HG02623 (cell line): ENCODE data around the gene ALDOC.
"Not testable (repeated sequence)": the region's sequence is repeated elsewhere in the genome, so short reads cannot be mapped to it uniquely, and the experiment has no call there.

ENCODE experiments used
- ATAC-seq: cut with Tn5 transposase; IDR thresholded peaks from one replicate; pipeline ENCODE4 v1.9.1; 2021; ENCODE audit warnings: moderate library complexity; ENCODE audit not compliant: unreplicated experiment

The ALDOC gene

DNA sequence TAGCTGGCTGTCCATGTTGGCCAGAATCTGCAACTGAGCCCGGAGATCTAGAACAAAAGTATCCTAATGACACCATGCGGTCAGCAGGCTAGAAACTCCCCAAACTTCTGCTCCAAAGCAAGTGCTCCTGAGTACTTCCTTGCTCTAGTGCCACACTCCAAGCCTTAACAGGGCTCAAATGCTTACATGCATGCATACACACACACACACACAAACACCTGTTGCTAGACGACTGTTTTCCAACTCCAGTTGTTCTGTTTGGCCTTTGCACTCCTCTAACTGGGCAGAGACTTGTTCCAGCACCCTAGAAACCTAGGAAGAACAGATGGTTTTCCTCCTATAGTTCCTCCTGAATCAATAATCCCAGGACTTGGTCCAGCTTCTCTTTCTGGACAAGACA is 7.7 kb upstream of the ALDOC start:
- no peak for ATAC-seq

DNA sequence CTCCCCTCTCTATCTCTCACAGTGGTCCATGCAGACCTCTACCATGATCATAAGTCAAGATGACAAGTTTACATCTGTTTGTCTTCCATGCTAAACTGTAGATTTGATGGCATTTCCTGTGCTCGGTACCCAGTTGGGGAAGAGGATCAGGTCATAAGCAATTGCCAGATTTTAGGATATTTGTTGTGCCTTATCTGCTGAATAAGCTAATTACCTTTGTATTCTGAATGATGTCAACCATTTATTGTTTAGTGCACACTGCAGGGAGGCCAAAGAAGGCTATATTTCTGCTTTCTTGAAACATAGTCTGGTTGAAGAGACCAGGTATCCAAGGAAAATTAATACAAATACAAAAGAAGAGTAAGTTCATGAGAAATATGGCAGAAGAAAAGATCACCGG is 5.8 kb upstream of the ALDOC start:
- ATAC-seq: no peak

DNA sequence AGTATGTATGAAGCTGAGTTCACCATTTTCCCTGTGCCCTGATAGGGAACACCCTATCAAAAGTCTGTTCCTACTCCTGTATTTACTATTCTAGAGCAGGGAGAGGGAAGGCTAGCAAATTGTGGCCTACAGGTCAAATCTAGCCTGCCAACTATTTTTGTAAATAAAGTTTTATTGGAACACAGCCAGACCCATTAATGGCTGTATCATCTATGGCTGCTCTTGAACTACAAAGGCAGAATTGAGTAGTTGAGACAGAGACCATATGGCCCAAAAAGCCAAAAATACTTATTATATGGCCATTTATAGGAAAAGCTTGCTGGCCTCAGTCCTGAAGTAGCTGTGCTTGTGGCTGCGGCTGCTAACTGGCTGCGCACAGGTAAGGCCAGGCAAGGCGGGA is 4.3 kb upstream of the ALDOC start:
- ATAC-seq: no peak

DNA sequence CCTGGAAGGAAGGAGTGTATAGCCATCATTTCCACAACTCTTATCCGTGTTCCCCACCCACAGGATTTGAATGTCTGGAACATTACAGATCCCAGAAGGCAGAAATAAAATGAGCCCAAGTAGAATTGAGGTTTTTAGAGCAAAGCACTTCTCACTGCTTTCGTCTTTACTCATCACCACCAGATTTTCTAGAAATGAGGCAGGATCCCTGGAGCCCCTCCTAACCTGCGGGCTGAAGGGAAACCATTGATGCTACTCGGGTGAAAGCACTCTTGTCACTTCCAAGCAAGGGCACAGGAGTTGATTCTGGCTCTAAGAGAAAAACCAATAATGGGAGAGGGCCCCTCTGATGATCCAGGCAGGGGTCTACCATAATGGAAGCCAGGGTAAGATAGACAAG is 2.8 kb upstream of the ALDOC start:
- no peak for ATAC-seq

DNA sequence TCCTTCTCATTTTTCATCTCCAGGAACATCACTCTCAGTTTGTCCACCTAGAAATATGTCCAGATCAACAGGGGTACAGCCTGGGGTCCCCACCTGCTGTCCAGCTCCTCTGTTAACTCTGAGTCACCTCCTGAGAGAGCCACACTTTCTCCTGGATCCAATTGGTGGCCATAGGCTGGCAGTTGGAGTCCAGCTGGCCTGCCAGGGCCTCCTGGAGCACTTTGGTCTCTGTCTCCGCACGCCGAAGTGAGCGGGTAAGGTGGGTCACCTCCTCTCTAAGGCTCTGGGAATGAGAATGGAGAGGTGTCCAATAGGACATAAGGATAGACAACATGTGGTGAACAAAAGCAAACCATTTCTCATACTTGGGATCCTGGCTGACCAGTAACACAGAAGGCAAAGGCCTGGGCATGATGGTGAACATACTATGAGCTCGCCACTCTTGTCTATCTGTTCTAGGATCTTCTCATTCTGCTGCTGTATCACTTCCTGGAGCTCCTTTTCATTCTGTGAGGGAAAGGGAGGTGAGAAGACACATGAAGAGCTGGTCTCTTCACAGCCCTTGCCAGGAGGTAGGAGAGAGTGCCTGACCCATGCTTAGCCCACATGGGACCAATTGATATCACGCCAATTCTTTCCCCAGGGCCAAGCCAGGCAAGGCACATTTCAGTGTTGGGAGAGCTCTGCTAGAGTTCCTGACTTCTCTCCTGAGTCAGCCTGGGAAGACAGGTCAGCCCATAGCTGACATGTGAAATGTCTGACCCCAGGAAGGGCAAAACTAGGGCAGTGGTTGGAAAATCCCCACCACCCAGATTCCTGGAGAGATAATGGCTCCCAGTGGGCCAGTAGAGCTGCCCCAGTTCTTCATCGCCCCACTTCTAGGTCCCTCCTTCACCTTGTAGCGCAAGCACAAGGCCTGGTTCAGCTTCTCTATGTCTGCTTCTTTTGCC is 1.8 kb upstream of the ALDOC start:
- ATAC-seq: no peak

DNA sequence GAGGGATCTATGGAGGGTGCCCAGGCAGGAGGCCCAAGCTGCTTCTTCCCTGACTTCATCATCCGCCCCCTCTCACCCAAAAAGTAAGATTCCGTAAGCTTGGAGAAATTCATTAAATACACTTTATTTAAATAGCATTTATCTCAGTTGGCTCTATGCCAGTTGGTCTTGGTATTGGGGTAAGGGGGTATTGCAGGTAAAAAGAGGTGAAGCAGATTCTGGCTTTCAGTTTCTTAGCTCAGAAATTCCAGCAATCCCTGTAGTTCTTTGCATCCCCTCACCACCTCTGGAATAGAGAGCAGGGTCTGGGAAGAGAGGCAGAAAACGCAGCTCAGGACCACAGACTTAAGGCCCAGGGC is 750 bp upstream of the ALDOC start:
- no peak for ATAC-seq

DNA sequence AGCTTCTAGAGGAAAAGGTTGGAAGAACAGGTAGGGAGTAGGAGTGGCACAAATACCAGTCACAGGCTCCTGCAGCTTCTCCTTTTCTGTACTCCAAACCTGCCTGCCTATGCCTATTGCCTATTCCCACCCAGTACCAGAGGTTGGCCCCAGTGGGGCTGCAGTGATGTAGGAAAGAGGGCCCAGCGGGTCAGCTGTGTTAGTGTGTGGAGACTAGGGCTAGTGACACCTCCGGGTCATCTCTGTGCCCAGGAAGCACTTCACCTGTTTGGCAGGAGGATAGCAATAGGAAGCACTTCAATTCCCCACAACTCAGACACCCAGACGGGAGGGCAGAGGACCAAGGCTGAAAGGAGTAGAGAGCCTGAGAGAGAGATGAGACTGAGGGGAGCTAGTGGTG is 679 bp downstream of the ALDOC start:
- ATAC-seq: not testable (repeated sequence)

DNA sequence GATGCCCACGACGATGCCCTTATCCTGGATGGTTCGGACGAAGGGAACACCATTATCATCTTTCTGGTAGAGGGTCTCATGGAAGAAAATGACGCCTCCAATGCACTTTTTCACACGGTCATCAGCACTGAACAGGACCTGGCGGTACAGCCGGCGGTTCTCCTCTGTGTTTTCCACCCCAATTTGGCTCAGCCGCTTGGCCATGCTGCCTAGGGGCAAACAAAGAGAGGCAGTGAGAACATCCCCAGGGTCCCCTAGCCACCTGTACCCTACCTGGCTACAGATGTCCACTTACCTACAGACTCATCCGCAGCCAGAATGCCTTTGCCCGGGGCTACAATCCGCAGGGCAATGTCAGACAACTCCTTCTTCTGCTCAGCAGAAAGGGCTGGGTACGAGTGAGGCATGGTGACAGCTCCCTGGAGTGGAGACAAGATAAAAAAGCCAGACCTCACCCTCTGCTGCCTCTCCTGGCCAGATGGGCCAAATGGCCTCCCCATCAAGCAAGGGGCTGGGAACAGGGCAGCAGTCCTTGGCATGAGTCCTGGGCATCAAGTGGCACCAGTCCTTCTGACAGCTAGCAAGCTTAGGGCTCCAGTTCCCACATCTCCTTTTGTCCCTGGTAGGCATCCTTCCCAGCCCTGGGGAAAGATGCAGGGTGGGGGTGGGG is 1.4 kb downstream of the ALDOC start:
- ATAC-seq: no peak

DNA sequence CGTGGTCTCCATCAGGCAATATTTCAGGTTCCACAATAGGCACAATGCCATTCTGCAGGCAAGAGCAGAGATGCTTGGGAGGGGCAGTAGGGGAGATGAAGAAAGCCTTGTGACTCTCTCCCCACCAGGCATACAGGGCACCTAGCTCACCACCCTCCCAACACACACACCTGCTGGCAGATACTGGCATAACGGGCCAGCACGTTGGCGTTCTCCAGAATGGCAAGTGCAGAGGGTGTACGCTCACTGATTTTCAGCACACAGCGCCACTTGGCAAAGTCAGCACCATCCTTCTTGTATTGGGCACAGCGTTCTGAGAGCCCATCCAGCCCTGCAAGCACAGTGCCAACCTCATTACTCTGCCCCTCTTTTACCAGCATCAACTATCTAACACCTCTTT is 2.2 kb downstream of the ALDOC start:
- ATAC-seq: no peak

DNA sequence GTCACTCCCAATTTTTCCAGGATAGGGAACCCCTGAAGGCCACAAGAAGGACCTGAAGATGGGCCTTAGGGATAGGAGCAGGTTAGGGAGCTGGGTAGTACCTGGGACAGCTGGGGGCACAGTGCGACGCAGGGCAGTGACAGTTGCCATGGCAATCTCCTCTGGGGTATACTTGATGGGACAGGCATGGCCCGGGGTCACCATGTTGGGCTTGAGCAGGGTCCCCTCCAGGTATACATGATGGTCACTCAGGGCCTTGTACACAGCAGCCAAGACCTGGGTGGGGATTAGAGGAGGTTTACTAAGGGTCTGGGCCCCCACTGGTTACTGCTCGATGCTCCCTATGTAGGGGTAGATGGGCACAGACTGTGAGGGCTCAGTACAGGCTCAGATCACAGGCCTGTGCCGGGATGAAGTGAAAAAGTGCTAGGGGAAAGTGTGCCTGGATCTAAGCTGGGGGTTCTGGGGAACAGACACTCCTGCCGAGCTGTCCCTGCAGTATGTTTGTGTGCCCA is 2.7 kb downstream of the ALDOC start:
- no peak for ATAC-seq

DNA sequence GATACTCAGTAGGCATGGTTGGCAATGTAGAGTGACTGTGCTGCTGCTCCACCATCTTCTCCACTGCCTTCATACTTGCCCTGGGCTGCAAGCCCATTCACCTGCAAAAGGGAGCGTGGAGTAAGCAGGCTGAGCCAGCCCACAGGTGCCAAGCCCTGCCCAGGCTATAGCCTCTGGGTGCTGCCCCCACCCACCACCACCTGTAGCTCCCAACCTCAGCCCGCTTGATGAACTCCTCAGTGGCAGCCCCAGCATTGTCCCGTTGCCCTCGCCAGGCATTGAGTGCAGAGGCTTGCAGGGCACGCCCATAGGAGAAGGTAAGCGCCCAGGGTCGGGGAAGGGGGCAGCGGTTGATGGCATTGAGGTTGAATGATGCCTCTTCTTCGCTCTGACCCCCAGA is 3.2 kb downstream of the ALDOC start:
- no peak for ATAC-seq

DNA sequence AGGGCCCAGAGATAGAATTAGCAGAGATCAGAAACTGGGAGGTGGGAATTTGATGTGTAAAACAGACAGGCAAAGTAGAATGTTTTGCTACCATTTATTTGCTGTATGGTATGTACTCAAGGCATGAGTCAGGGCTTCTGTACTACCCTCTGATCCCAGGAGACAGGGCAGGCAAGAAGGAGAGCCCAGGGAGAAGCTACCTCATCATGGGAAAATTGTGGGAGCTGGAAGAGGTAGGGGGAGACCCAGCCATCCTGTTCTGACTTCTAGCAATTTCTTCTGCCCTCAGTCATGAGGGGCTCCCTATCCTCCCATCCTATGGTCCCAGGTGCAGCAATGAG is 3.7 kb downstream of the ALDOC start:
- ATAC-seq: no peak

DNA sequence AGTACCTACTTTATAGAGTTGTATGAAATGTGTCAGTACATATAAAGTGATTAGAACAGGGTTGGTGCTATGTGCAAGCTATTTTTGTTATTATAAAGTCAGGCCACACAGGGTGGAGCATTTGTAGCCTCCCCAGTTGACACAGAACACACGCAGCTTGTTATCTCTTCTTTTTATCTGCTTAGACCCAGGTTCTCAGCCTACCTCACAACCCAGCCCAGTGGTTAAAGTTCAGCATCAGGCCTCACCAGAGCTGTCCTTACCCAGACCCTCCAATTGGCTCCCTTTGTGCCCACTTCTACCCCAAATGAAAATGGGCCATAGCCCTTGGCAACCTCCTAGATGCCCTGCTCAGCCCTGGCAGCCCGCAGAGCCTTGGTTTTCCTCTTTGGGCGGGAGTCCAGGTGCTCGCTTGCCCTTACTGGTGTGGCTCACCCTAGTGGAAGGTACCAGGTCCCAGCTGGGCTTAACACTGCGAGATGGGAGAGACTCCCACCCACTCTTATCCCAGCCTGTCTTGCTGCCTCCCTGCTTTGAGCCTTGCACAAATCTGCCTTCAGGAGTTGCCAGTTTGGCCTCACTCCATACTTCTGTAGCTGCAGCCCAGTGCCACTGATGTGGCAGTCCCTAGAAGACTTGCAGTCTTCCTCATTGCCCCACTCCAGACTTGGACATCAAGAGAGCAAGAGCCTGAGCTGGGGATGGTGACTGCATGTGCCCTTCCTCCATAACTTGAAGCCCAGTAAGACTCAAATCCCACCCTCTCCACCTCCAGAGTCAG is 4.2 kb downstream of the ALDOC start:
- ATAC-seq: no peak

DNA sequence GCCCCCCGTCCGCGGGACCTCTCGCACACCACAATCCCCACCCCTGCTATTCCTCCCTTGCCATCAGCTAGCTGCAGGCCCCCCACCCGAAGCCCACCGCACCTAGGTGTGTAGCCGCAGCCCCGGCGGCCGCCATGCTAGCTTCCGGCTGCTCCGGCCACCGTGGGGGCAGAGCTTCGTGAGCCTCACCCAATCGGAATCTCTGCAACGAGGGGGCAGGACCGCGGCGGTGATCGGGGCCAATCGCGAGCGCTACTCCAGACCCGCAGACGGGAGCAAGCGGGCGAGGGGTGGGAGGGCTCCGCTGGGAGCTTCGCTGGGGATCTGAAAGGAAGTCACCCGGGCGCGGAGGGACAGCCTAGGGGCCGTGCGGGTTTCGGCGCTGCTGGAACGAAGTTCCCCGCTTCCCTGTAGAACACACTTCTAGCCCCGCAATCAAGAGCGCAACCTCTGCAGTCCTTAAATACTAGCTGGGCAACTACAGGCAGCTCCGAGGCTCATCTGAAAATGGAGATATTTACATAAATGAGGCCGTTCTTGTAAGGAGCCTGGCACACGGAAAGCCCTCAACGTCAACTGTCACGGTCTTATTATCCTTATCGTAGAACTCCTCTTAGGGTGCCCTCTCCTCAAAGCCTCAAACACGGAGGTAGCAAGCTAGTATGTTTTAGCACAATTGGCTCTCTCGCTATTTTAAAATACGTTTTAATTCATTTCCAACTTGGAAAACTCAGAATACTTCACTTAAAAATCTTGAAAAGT is 5.2 kb downstream of the ALDOC start, which contains the start of gene PIGS:
PIGS (minus strand) TSS at position 164 of the 762 bp plus-strand sequence; CDS start at position 136, 28 bp downstream.
- peak; percentile 83 for ATAC-seq

DNA sequence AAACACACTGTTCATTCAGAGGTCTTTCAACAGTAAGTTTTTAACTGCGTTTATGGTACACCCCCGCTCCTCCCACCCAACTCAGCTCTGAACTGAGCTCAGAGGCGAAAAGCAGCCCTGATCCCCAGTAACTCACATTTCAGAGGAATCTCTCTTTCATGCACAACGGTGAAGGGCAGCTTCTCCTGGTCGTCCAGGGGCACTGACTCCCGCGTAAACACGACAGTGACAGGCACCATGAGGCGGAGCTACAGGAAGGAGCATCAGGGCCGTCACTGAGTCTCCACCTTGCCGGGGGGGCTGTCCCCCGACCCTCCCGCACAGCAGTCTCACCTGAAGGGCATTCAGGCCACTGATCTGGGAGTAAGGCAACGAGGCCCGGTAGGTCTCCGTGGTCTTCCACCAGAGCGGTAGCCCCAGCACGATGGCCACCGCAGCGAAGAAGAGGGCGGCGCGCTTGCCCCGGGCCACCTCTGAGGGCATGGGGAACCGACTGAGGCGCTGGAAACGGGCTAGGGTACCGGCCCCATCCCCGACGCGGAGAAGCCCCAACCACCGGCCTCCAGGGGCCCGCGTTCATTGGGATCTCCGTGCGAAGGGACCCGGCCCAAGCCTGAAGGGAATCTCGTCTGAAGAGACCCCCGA is 5.9 kb downstream of the ALDOC start:
- ATAC-seq: no peak

DNA sequence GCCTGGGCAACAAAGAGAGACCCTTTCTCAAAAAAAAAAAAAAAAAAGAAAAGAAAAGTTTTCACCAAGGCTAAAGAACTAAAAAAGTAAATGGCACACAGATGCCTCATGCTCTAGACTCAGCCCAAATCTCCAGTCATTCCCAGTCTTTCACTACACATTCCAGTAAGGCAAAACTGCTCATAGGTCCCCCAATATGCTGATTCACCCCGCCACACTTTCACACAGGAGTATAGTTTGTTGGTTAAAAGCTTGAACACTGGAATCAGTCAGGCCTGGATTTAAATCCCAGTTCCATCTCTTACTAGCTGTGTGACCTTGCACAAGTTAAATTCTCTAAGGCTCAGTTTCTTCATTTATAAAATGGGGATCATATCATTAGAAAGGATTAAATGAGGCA is 7.2 kb downstream of the ALDOC start:
- ATAC-seq: no peak

DNA sequence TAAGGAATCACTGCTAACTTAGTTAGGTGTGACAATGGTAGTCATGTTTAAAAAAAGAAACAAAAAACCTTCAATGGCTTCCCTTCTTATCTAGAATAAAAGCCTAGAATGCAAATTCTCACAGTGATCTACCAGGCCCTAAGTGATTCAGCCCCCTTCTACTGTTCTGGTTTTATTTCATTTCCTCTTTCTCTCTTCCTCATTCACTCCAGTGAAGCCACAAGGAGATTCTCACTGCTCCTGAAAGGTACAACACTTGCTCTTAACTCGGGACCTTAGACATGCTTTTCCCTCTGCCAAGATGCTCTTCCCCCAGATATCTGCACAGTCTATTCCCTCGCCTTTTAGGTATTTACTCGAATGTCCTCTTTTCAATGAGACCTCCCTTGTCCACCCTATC is 9.1 kb downstream of the ALDOC start:
- no peak for ATAC-seq

DNA sequence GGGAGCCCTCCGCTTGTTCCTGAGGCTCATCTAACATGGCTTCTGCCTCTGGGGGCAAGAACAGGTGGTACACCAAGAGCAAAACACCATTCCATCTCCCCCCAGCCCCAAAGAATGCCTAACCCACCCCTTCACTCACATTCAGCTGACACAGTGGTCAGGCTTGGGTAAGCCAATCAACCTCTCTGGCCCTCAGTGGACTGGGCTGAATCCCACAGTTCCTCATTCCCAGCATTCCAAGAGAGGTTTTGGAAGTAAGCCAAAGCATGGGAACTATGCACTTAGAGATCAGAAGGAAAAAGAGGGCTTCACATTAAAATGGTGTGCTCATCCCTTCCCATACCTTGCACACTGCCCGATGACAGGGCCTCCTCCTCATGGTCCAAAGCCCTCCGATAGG is 13.2 kb downstream of the ALDOC start:
- ATAC-seq: no peak

DNA sequence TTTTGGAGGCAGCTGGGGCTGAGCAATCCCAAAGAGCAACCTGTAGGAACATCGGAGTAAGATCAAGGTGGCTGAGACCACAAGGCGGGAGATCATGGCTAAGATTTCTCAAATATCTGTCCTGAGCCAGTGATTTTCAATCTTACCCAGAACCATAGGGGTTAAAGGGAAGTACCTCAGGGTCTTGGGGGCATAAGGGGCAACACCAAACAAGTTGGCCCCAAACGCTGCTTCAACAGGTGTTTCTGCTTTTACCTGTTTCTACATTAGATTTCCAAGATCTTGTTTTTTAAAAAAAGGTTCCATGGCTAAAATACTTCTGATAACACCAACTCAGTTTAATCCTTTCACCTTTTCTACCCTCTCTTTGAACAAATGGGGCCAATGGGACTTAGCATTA is 21.7 kb downstream of the ALDOC start:
- no peak for ATAC-seq

DNA sequence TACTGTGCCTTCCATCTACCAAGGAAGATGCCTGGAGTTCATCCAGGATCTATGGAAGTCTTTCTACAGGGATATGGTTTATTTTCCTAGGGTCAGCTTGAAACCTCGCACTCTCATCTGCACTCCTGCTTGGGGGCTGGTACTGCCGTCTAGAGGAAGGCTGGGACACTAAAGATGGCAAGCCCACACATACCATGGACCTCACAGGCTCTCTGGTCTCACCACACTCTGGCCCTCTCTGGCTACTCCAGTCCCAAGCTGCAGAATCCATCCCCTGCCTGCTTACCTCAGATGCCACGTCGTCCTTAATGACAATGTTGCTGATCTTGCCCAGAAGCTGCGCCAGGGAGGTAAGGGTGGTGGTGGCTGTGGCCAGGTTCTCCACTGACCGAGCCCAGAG is 22.1 kb downstream of the ALDOC start:
- ATAC-seq: no peak
